Measurements from ENCODE around the gene PGF.

The PGF gene

DNA sequence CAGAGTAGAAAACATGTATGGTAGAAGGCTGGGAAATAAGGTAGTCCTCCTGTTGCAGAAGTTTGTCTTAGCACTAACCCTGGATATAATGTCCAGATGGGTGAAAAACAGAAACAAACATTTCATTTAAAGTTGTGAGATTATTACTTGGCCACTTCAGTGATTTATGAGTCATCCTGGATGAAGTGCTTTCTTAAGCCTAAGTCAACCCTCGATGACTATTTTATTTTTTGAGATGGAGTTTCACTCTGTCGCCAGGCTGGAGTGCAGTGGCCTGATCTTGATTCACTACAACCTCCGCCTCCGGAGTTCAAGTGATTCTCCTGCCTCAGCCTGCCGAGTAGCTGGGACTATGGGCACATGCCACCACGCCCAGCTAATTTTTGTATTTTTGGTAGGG is 63.5 kb downstream of the PGF start:
- TF ChIP-seq, protein P1, sequence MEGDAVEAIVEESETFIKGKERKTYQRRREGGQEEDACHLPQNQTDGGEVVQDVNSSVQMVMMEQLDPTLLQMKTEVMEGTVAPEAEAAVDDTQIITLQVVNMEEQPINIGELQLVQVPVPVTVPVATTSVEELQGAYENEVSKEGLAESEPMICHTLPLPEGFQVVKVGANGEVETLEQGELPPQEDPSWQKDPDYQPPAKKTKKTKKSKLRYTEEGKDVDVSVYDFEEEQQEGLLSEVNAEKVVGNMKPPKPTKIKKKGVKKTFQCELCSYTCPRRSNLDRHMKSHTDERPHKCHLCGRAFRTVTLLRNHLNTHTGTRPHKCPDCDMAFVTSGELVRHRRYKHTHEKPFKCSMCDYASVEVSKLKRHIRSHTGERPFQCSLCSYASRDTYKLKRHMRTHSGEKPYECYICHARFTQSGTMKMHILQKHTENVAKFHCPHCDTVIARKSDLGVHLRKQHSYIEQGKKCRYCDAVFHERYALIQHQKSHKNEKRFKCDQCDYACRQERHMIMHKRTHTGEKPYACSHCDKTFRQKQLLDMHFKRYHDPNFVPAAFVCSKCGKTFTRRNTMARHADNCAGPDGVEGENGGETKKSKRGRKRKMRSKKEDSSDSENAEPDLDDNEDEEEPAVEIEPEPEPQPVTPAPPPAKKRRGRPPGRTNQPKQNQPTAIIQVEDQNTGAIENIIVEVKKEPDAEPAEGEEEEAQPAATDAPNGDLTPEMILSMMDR (IDR thresholded peaks at IDR 0.05), result no peak
- DNase-seq, result no peak
- intact Hi-C loops (cut with DNase I; ENCODE audit: low total_unique reads), result no loop called here
- no peak overlapping the region for H3K4me3 ChIP-seq
- H3K27ac ChIP-seq, result no peak overlapping the region
- no peaks in the 10 kb centered on the region for H3K9me3 ChIP-seq
- peaks cover 0 to 8% (median 4%) of the 10 kb centered on the region in 4 donors for H3K4me1 ChIP-seq
- H3K27me3 ChIP-seq, result no peaks in the 10 kb centered on the region
- peaks cover 76 to 82% (median 78%) of the 10 kb centered on the region in 3 donors for H3K36me3 ChIP-seq

Measured in tibial artery (tissue), 4 donors.